ENCODE data around the gene IAH1. TPM values are rescaled to one million over a fixed set of nuclear protein-coding genes. Genes with fewer than 3 reads are reported as not detected.

The IAH1 gene
- total and polyA plus RNA-seq, 2 of the 4 experiments (the other 2 are of a cell fraction), result 84.5 to 89.8 TPM

DNA sequence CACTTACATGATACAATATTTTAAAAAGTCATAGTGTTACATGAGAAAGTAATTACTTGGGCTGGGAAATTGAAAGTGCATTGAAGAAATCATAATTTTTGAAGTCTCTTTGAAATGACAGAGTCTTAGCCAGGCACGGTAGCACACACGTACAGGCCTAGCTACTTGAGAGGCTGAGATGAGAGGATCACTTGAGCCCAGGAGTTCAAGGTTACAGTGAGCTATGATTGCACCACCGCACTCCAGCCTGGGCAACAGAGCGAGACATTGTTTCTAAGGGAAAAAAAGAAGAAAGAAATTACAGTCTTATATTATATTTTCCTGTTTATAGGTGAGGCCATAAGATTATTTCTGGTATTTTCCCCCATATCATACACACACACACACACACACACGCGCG lies 9.2 kb upstream of the IAH1 start:
- Histone ChIP-seq H4K5ac (ENCODE audit: low read depth, low read length) (no peak overlapping the region), H3K9me3 (ENCODE audit: control insufficient read depth, insufficient read depth, low read length) (no peaks in the 10 kb centered on the region), H2AFZ (replicated peaks; ENCODE audit: low read length, poor library complexity) (no peak overlapping the region), H2AK9ac (replicated peaks; ENCODE audit: low read depth, low read length, poor library complexity) (no peak overlapping the region), H2AK5ac (ENCODE audit: low read depth, low read length) (no peak overlapping the region), H2BK20ac (ENCODE audit: low read depth, low read length) (no peak overlapping the region), H4K8ac (ENCODE audit: low read depth in 2 of 2, low read length in 2 of 2) (no peak overlapping the region), H2BK5ac (ENCODE audit: low read depth, low read length, poor library complexity, severe bottlenecking) (no peak overlapping the region), H2BK15ac (ENCODE audit: low read depth, low read length) (no peak overlapping the region), H3K9me1 (ENCODE audit: insufficient read depth, low read length) (peaks cover 10% of the 10 kb centered on the region), H3K4ac (ENCODE audit: low read depth, low read length) (no peak overlapping the region), H3K4me1 (ENCODE audit: control insufficient read depth, insufficient read depth, low read length) (peaks cover 5% of the 10 kb centered on the region; the same call in 1 of the 2 replicates), H3K18ac (ENCODE audit: low read depth, low read length) (no peak overlapping the region), H4K91ac (ENCODE audit: insufficient read depth, low read depth, low read length) (no peak overlapping the region), H3K4me3 (ENCODE audit: insufficient read depth, low read depth, low read length) (no peak overlapping the region), H3K23ac (ENCODE audit: low read depth, low read length) (no peak overlapping the region), H3K9ac (ENCODE audit: low read depth, low read length) (no peak overlapping the region), H3K36me3 (ENCODE audit: control insufficient read depth, insufficient read depth, low read length) (peaks cover 15% of the 10 kb centered on the region), H3K4me2 (ENCODE audit: low read depth, low read length) (no peak overlapping the region), H2BK120ac (ENCODE audit: low read depth, low read length) (no peak overlapping the region), H3K56ac (ENCODE audit: extremely low read depth, insufficient read depth, low read length) (no peak overlapping the region), H3K27me3 (ENCODE audit: control insufficient read depth, insufficient read depth, low read length) (no peaks in the 10 kb centered on the region), H3K79me1 (ENCODE audit: low read depth in 1 of 2, low read length in 2 of 2) (peaks cover 7 to 22% of the 10 kb centered on the region in 2 experiments; a peak in 3 of 4 replicates), H3K14ac (replicated peaks; ENCODE audit: low read depth, low read length) (no peak overlapping the region), H4K20me1 (ENCODE audit: insufficient read depth, low read length) (no peaks in the 10 kb centered on the region), H3K27ac (ENCODE audit: insufficient read depth, low read length) (no peak overlapping the region)
- ChIA-PET CTCF (no interaction called here), POLR2A (ENCODE audit: unreplicated experiment) (no interaction called here)
- intact Hi-C loops (cut with micrococcal nuclease), result no loop called here
- TF ChIP-seq RAD21 (IDR thresholded peaks at IDR 0.05; ENCODE audit: low read length) (no peak), NFE2L2 (IDR thresholded peaks at IDR 0.05; ENCODE audit: low read depth, low read length) (no peak), BHLHE40 (IDR thresholded peaks at IDR 0.05; ENCODE audit: low read depth, low read length) (no peak), CTCF (conservative IDR thresholded peaks at IDR 0.05; ENCODE audit: low read depth, low read length) (no peak), CHD1 (IDR thresholded peaks at IDR 0.05; ENCODE audit: low read depth, low read length) (no peak), MXI1 (IDR thresholded peaks at IDR 0.05; ENCODE audit: borderline replicate concordance, low read depth, low read length) (no peak), ELK1 (IDR thresholded peaks at IDR 0.05; ENCODE audit: borderline replicate concordance, low read depth, low read length) (no peak), RCOR1 (IDR thresholded peaks at IDR 0.05; ENCODE audit: insufficient replicate concordance, low read length) (no peak), USF2 (IDR thresholded peaks at IDR 0.05; ENCODE audit: low read depth, low read length) (no peak)
- BruUV-seq (replicated peaks), result no TSS peak
- in situ Hi-C loops (cut with MboI; ENCODE audit: low sequenced_read_pairs), result no loop called here
- DNase-seq (no peak), ATAC-seq (ENCODE audit: low read depth) (no peak)
- dilution Hi-C loops (cut with HindIII; ENCODE audit: low sequenced_read_pairs, unreplicated experiment), result no loop called here
- whole genome bisulfite sequencing, 2 experiments (ENCODE audit: extremely low coverage in 2 of 2, insufficient read length in 1 of 2), result 100% methylated on average over 1 of the region's 7 CpGs; no CpG with 5 or more reads in 1 of the 2 experiments

Measured in IMR-90 (cell line).